H54 (cell line): ENCODE data around the gene ZNF473.
"Not testable (repeated sequence)": the region's sequence is repeated elsewhere in the genome, so short reads cannot be mapped to it uniquely, and the experiment has no call there.

Source experiments
- DNase-seq: peaks from one replicate; pipeline ENCODE4 v3.0.0; 2011; ENCODE audit warnings: low spot score, mixed read lengths; ENCODE audit not compliant: insufficient read length
- FAIRE-seq: peaks from 3 replicates; lab custom pipeline; 2011; peaks lifted over from hg19 to GRCh38; lab: Jason Lieb, UNC
- POLR2A ChIP-seq: IDR thresholded peaks from 2 replicates; pipeline ENCODE4 v1.6.1; 2011; ENCODE audit warnings: low read depth, mild to moderate bottlenecking, low read length

The ZNF473 gene

GRCh38 chr19:50050406-50051227 lies 24.8 kb downstream of the ZNF473 start:
- no peak for TF ChIP-seq POLR2A
- FAIRE-seq (no peak), DNase-seq (peak; percentile 85)

GRCh38 chr19:50051228-50051895 lies 25.6 kb downstream of the ZNF473 start:
- FAIRE-seq, DNase-seq: not testable (repeated sequence)

DNA sequence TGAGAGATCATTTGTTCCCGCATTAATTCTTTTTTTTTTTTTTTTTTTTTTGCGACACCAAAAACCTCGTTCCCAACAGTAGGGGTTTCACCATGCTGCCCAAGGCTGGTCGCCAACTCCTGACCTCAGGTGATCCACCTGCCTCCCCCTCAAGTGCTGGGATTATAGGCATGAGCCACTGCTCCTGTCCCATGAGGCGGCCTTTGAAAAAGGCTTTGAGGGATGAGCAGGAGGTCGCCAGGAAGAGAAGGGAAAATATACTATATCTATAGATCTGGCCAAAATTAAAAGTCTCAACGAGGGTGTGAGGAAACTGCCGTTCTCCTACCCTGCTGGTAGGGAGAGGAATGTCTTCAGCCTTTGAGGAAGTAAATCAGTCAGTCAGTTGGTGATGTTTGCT lies 26.2 kb downstream of the ZNF473 start:
- DNase-seq (no peak), FAIRE-seq (no peak)
- no peak for TF ChIP-seq POLR2A

DNA sequence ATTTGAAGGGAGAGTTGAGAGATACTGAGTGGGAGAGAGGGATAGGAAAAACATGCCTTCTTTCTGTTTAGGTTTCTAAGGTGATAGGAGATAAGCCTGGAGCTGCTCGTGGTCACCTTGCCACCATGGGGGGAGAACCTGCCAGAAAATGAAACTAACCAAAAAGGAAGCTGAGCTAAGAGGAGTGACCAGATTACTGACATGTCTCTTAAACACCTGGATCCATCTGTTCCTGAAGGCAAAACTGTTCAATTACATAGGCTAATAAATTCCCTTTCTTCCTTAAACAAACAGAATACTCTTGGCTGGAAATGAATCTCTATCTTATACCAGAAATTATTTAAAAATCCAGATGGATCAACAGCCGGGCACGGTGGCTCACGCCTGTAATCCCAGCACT lies 27.3 kb downstream of the ZNF473 start:
- no peak for TF ChIP-seq POLR2A
- no peak for FAIRE-seq

GRCh38 chr19:50058425-50058824 lies 32.6 kb downstream of the ZNF473 start:
- no peak for DNase-seq
- no peak for FAIRE-seq
- TF ChIP-seq POLR2A = no peak

More for the DNA sequence above, 27.3 kb downstream of the ZNF473 start:
- DNase-seq = no peak

DNA sequence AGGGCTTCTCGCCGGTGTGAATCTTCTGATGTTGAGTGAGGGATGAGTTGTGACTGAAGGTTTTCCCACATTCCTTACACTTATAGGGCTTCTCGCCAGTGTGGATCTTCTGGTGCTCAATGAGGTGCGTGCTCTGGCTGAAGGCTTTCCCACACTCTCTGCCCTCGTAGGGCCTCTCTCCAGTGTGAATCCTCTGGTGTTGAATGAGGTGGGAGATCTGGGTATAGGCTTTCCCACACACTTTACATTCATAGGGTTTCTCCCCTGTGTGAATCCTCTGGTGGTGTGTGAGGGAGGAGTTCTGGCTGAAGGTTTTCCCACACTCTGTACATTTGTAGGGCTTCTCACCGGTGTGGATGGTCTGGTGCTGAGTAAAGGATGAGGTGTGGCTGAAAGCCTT lies 33.2 kb downstream of the ZNF473 start:
- TF ChIP-seq POLR2A = no peak
- FAIRE-seq = no peak
- no peak for DNase-seq

GRCh38 chr19:50060107-50060506 lies 34.3 kb downstream of the ZNF473 start:
- no peak for FAIRE-seq

DNA sequence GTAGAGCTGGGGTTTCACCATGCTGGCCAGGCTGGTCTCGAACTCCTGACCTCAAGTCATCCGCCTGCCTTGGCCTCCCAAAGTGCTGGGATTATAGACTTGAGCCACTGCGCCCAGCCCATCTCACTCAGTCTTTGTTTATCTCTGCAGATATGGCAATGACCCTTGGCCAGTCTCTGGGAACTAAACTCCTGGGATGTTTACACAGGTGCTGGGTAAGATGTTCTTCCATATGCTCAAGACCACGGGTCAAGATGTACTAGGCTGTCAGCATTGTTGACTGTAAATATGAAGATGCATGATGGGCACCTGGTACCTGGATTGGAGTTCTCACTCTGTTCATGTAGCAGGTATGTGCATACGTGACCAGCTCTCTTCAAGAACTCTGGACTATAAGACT lies 35.8 kb downstream of the ZNF473 start:
- FAIRE-seq (no peak), DNase-seq (no peak)
- TF ChIP-seq POLR2A = no peak

More at GRCh38 chr19:50060107-50060506, 34.3 kb downstream of the ZNF473 start:
- TF ChIP-seq POLR2A = no peak
- no peak for DNase-seq

GRCh38 chr19:50065938-50066337 lies 40.1 kb downstream of the ZNF473 start:
- TF ChIP-seq POLR2A = no peak
- FAIRE-seq (no peak), DNase-seq (no peak)

DNA sequence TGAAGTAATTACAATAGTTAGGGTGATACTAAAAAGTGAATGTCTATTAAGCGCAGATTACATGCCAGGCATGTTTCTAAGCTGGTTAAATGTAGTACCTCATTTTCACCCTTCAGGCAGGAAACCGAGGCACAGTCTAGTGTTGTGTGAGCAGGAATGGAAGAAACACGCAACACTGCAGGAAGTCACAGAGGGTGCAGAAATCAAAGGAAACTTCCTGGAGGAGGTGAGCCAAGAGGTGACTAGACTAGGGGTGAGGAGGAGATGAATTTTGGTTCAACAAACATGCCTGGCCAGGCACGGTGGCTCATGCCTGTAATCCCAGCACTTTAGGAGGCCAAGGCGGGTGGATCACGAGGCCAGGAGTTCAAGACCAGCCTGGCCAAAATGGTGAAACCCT lies 41.8 kb downstream of the ZNF473 start:
- no peak for DNase-seq
- FAIRE-seq = no peak
- TF ChIP-seq POLR2A = no peak

DNA sequence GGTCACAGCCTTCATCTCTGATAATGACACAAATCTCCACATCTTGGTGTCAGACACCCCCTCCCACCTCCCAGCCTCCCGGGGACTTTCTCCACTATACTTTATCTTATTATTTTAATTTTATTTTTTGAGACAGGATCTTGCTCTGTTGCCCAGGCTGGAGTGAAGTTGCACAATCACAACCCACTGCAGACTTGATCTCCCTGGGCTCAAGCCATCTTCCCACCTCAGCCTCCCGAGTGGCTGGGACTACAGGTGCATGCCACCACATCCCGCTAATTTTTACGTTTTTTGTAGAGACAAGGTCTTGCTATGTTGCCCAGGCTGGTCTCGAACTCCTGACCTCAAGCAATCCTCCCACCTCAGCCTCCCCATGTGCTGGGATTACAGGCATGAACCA lies 42.6 kb downstream of the ZNF473 start:
- not testable (repeated sequence) for FAIRE-seq, DNase-seq

DNA sequence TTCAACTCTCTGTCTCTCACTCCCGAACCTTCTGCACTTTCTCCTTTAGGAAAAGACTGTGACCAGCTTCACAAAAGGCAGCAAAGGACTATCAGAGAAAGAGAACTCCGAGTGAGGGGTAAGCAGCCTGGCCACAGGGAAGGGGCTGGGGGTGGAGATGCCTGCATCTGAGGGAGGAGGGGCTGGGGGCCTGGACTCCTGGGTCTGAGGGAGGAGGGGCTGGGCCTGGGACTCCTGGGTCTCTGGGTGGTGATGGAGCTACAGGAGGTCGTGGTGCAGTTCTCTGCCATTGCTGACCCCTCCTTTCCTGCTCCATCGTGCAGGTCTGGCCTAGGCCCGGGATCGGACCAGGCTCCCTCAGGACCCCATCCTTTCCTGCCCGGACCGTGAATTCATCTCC lies 49.3 kb downstream of the ZNF473 start:
- FAIRE-seq, DNase-seq: not testable (repeated sequence)

DNA sequence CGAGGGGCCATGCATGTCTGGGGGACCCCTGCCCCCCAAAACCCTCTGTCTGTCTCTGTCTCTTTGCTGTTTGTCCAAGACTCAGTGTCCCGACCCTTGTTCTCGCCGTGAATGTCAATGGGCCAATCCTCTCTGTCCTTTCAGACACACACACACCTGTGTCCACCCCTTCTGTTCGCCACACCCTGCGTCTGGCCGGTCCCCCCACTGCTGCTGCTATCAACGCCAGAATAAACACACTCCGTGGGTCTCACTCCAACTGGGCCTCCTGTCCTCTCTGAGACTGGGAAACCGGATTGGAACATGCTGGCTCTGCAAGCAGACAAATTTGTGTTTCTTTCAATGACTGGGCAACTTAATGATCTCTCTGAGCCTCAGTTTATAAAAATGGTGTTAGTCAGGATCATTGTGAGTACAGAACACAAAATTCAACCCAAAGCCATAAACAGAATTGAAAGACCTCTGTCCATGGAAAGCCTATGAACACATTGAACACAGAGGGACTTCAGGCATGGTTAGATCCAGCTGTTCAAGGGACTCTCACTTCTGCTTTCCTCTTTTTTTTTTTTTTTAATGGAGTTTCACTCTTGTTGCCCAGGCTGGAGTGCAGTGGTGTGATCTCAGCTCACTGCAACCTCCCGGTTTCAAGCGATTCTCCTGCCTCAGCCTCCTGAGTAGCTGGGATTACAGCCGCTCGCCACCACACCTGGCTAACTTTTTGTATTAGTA lies 50.0 kb downstream of the ZNF473 start:
- not testable (repeated sequence) for FAIRE-seq, DNase-seq

DNA sequence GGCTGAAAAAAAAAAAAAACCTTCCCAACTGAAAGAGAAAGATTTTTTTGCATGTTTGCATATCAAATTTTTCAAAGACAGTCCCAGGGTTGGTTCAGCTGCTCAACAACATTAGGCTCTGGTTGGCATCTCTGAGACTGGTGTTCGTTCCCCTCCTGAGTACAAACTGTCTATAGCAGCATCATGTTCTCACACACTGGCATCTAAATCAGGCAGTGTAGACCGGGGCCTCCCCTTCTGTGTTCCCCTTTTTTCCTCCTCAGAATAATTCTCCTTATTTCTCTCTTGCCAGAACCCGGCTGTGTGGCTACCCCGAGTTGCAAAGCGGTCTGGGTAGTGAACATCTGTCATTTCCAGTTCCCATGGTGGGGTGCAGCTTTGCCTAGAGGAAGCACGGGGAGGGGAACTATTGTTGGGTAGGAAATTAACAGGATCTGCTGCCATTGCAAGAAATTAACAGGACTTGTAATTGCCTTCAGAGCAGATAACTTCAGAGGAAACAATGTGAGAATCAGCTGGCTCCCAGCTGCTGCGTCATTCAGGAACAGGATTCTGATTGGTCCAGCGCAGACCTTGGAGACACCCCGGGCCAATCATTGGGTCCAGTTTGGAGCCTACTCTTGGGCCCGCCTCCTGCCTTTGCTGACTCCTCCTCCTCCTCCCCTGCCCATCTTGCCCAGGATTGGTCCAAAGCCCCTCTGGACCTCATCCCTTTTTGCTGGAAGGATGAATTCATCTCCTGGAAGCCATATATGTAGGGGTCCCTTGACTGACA lies 51.0 kb downstream of the ZNF473 start:
- not testable (repeated sequence) for FAIRE-seq, DNase-seq

DNA sequence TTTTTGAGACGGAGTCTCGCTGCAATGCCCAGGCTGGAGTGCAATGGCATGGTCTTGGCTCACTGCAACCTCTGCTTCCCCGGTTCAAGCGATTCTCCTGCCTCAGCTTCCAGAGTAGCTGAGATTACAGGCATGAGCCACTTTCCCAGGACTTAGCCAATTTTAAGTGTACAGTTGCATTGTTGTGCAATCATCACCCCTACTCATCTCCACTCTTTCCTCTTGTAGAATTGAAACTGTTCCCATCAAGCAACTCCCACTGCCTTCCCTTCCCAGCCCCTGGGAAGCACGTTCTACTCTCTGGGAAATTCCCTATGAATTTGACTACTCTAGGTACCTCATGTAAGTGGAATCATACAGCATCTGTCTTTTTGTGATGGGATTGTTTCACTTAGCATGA lies 53.2 kb downstream of the ZNF473 start:
- not testable (repeated sequence) for DNase-seq, FAIRE-seq

DNA sequence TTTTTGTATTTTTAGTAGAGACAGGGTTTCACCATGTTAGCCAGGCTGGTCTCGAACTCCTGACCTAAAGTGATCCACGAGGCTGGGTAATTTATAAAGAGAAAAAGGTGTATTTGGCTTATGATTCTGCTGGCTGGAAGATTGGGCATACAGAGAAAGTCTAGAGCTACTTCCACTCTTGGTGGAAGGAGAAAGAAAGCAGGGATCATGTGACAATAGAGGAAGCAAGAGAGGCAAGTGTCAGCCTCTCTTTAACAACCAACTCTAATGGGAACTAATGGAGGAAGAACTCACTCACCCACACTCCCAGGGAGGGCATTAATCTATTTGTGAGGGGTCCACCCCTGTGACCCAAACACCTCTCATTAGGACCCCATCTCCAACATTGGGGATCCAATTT lies 58.6 kb downstream of the ZNF473 start:
- not testable (repeated sequence) for FAIRE-seq, DNase-seq

- FAIRE-seq, DNase-seq: not testable (repeated sequence)
These were observed 61.3 kb downstream of the ZNF473 start for GRCh38 chr19:50087153-50087552.

DNA sequence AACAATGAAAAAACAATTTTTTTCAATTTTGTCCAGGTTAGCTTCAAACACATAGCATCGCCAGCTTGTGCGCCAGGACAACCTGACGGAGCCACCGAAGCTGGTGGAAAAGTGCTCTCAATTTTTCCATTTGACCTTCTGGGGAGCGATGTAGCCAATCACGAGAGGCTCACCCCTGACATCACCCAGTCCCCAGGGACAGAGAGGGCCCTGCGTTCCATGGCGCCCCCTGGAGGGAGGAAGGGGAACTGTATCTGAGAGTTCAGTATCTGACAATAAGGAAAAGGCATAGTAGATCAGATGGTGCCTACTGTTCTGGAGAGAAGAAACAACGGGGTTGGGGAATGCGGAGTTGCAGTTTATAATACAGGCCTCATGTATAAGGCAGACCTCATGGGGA lies 64.9 kb downstream of the ZNF473 start:
- DNase-seq, FAIRE-seq: not testable (repeated sequence)

- DNase-seq, FAIRE-seq: not testable (repeated sequence)
These were observed 66.0 kb downstream of the ZNF473 start for GRCh38 chr19:50091786-50092185.
